NOMO-1 (cell line): ENCODE data around the gene OXCT1.
"Not testable (repeated sequence)": the region's sequence is repeated elsewhere in the genome, so short reads cannot be mapped to it uniquely, and the experiment has no call there.

Experiments
- DNase-seq, 2 experiments: peaks; one replicate each; lab custom pipeline; 2025; ENCODE audit not compliant: unreplicated experiment in 2 of 2; lab: John Stamatoyannopoulos, UW

OXCT1 gene

DNA sequence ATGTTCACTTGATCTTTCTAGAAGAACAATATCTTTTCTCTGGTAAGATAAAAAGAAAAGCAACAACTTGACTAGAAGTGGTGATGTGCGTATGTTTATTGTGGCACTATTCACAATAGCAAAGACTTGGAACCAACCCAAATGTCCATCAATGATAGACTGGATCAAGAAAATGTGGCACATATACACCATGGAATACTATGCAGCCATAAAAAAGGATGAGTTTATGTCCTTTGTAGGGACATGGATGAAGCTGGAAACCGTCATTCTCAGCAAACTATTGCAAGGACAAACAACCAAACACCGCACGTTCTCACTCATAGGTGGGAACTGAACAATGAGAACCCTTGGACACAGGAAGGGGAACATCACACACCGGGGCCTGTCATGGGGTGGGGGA, 140.8 kb downstream of the OXCT1 start:
- not testable (repeated sequence) for DNase-seq

DNA sequence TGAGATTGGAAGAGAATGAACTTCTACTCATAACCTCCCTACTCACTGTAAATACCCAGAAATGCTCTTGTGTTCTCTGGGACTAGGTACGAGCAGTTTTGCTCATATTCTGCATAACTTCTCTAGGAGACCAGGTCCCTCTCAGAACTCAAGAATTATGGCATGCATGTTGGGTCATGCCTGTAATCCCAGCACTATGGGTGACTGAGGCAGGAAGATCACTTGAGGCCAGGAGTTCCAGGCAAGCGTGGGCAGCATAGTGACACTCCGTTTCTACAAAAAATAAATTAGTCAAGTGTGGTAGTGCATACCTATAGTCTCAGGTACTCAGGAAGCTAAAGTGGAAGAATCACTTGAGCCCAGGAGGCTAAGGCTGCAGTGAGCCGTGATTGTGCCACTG, 141.9 kb downstream of the OXCT1 start:
- DNase-seq = no peak

DNA sequence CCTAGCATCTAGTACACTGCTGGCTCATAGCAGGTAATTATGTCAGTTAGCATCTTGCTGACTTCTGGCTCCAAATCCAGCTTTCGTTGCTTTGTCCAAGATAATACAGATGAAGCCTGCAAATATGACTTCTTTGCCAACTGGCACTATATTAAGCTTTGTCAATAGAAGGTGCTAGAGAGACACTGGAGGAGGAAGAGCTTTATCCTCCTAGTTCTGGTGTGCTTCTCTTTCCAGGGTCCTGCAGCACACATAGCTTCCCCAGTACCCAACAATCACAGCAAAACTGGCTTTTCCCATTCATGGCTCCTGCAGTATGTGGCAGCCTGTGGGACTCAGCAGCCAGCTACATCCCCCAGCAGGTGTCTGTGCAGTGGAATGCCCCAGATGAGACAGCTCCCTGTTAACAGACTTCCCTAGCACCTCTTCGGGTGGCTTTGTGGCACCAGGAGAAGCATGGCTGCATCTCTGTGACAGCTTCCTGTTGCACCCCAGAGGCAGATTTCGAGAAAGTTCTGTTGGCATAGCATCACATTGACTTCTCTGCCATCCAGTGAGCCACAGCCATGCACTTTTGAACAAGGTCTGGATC, 147.8 kb downstream of the OXCT1 start:
- no peak for DNase-seq

DNA sequence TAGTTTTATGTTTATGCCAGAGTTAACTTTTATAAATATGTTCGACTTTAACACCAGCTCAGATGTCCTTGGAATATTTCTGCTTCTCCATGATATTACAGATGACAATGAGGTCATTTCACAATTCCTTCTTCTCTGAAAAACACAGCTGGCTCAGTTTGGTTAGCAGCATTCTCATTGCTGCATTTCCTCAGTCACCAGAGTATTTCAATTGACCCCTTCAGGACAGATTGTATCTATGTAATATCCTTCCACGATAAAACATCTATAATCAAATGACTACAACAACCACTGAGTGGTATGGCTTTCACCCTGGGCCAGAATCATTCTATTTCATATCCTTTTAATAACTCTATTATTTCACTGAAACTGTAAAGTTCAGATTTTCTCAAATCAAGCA, 148.7 kb downstream of the OXCT1 start:
- no peak for DNase-seq

DNA sequence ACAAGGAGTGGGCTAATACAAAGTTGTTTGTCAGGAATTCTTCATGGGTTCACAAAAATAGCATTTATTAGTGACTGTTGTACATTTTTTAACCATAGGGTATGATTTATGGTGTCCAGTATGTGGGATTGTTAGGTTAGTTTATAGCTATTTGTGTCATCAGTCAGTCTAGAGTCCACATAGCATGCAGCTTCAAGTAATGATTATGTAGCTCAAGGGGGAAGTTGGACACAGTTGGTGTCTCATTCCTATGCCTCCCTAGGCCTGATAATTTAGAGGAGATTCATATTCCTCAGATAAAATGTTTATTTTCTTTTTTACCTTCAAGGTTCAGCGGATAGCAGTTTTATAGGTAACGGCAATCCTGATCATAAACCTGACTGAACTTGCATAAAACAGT, 153.8 kb downstream of the OXCT1 start:
- no peak for DNase-seq

DNA sequence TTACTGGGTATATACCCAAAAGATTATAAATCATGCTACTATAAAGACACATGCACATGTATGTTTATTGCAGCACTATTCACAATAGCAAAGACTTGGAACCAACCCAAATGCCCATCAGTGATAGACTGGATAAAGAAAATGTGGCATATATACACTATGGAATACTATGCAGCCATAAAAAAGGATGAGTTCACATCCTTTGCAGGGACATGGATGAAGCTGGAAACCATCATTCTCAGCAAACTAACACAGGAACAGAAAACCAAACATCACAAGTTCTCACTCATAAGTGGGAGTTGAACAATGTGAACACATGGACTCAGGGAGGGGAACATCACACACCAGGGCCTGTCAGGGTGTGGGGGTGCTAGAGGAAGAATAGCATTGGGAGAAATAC, 155.8 kb downstream of the OXCT1 start:
- DNase-seq = not testable (repeated sequence)

DNA sequence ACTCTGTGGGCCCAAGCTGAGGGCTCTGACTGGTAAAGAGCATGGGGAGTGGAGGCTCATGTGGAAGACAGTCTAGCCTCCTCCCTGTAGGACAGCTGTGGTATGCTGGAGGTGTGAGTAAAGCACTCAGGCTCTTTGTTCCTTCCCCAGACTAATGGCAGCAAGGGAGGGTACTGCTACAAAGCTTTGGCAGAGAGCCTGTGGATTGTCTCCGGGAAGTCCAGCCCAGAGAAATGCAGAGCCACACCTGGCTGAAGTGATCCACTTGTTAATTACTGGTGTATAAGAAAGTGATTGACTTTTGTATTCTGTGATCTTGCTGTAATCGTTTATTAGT, 161.7 kb downstream of the OXCT1 start:
- no peak for DNase-seq

DNA sequence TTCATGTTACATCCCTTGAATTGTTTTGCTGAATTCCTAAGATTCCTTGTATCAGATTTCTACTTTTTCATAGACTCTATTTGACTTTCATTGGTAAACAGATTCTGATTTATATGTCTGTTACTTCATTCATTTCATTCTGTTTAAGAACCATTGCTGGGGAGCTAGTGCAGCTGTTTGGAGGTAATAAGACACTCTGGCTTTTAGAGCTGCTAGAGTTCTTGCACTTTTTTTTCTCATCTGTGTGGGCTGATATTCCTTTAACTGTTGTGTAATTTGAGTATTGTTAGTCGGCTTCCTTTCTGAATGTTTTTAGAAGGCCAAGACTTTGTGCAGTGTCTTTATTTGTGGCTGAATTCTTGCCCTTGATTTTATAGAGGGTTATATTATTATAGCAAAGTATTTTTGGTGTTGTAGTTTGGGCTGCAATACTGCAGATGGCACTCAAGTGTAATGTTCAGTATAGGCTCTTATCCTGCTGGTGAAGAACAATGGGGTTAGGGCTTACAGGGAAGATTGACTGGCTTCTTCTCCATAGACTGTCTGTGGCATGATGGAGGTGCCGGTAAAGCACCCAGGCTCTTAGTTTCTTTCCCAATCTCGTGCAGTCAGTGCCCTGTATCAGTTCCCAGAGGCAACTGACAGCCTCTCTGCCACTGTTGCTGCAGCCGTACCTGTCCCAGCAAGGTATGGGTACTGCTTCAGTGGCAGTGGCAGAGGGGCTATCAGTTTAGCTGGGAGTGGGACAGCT, 162.2 kb downstream of the OXCT1 start:
- DNase-seq = no peak

DNA sequence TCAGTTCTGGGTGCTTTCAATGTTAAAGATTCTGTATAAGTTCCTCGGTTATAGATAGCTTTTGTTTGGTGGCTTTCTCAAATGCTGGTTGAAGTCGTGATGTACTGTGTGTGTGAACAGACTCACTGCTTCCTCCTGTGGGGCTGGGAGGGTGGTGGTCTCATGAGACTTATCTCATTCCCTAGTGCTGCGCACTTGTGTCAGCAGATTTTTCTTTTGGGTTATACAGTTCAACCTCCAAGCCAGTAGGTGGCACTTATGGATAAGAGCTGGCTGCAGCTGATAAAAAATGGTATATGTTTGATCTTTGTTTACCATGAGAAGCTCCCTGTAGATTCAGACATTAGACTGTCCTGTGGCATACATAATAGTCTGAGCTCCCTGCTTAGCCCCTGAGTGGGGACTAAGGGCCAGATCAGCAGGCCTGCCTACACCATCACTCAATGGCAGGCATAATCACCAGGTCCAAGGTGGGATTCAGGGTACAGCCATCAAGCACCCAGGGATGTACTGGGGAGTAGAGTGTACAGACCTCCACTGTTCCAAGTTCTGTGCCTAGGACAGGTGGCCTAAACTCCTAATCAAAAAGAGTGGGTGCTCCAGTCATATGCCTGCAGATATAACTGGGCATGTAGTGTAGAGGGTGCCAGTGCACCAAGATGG, 174.2 kb downstream of the OXCT1 start:
- no peak for DNase-seq

DNA sequence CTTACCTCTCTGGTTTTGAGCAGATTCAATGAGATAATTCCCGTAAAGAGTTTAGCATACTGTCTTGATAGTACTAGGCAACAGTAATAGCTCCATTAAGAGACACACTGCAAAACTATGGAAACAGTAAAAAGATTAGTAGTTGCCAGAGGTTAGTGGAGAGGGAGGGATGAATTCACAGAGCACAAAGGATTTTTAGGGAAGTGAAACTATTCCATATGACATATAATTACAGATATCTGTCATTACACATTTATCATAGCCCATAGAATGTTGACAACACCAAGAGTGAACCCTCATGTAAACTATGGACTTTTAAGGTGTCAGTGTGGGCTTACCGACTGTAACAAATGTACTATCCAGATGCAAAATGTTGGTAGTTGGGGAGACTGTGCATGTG, 183.5 kb downstream of the OXCT1 start:
- peak; percentile 4 to 66 for DNase-seq

DNA sequence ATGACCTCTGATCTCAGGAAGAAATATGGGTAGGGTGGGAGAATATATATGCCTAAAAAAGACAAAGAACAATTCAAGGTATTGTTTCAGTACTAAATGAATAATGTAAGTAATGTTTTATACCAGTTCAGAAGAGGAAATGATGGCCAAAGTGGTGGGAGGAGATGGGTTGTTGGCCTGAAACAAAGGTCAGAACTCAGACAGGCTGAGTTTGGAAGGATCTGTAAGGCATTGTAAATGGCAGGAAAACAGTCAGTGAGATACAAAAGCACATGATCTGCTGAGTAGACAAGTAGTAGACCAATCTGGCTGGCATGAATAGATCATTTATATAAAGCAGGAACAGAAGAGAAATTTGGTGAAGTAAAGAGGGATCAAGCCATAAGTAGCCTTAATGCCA, 184.0 kb downstream of the OXCT1 start:
- no peak for DNase-seq

DNA sequence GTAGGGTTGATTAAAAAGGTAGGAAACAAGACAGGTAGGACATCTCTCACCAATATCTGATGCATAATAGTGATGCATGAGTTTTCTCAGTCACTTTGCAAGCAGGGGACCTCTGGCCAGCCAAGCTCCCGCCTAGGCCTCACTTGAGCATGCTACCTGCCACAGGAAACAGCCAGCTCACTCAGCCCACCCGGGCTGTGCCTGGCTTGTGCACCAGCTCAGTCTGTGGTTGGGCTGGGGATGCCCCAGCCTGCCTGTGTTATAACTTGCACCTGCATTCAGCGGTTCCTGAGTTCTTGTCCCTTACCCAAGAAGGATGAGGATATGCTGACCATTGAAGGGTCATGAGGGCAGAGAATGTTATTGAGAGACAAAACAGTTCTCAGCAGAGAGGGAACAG, 187.0 kb downstream of the OXCT1 start:
- no peak for DNase-seq

DNA sequence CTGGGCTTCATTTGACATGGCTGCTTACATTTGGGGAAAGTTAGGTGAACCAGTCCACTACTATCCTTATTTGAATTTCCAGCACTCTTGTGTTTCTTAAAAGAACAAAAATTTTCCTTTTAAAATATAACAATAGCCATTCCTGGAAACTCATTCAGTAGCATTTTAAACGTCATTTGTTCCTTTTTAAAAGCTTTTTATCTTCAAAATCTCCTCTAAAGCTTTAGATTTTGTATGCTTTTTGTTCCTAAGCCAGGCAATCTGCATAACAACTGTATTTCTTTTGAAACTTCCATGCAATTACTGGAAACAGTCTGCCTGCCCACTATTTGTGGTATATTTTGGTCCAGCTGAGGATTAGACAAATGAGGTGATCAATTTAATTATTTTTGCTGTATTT, 187.6 kb downstream of the OXCT1 start:
- DNase-seq = no peak

DNA sequence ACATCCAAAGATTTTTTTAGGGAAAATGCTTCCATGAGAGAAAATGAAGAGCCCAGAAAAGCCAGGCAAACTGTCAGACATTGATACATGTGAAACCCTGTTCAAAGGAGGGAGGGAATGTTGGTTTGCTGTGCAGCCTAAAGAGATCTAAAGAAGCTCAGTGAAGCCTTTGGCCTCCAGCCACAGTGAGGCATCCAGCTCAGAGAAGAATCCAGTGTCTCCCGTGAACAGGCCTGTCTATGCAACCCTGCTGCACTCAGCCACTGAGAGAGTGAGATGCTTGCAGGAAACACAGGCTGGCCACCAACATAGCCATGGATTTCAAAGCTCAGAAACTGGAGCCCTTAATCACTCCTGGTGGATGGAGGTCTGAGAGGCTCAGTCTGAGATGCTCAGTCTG, 188.4 kb downstream of the OXCT1 start:
- DNase-seq = no peak
